CD4-positive, alpha-beta T cell treated with Interleukin-21 for 1 hour (primary cell): ENCODE measurements around the gene BANK1.
"Not testable (repeated sequence)": the region's sequence is repeated elsewhere in the genome, so short reads cannot be mapped to it uniquely, and the experiment has no call there.

Source experiments
- DNase-seq: peaks from one replicate; pipeline ENCODE4 v3.0.0-alpha.2; 2020

Gene BANK1

GRCh38 chr4:101888472-101888871, 97.9 kb downstream of the BANK1 start:
- no peak for DNase-seq

- not testable (repeated sequence) for DNase-seq
Measured at GRCh38 chr4:101905527-101905926, 115.0 kb downstream of the BANK1 start.

GRCh38 chr4:101910786-101911373, 120.3 kb downstream of the BANK1 start:
- no peak for DNase-seq

- no peak for DNase-seq
Measured at GRCh38 chr4:101911616-101912015, 121.1 kb downstream of the BANK1 start.

- no peak for DNase-seq
Measured at GRCh38 chr4:101914761-101915160, 124.2 kb downstream of the BANK1 start.

GRCh38 chr4:101919373-101919977, 128.9 kb downstream of the BANK1 start:
- DNase-seq, result no peak

GRCh38 chr4:101921370-101921769, 130.8 kb downstream of the BANK1 start:
- DNase-seq, result no peak

- DNase-seq, result no peak
Measured at GRCh38 chr4:101931619-101932018, 141.1 kb downstream of the BANK1 start.

GRCh38 chr4:101933855-101934254, 143.3 kb downstream of the BANK1 start:
- no peak for DNase-seq

GRCh38 chr4:101938836-101939235, 148.3 kb downstream of the BANK1 start:
- DNase-seq, result no peak

GRCh38 chr4:101941816-101942358, 151.4 kb downstream of the BANK1 start:
- no peak for DNase-seq

GRCh38 chr4:101942891-101943290, 152.4 kb downstream of the BANK1 start:
- DNase-seq, result no peak

GRCh38 chr4:101944649-101945048, 154.1 kb downstream of the BANK1 start:
- no peak for DNase-seq

GRCh38 chr4:101948055-101948454, 157.5 kb downstream of the BANK1 start:
- DNase-seq, result no peak

- no peak for DNase-seq
Measured at GRCh38 chr4:101948951-101949350, 158.4 kb downstream of the BANK1 start.

- DNase-seq, result no peak
Measured at GRCh38 chr4:101950258-101950979, 159.9 kb downstream of the BANK1 start.

- no peak for DNase-seq
Measured at GRCh38 chr4:101952985-101953384, 162.5 kb downstream of the BANK1 start.

GRCh38 chr4:101953949-101954348, 163.4 kb downstream of the BANK1 start:
- no peak for DNase-seq

- DNase-seq, result no peak
Measured at GRCh38 chr4:101954351-101954750, 163.8 kb downstream of the BANK1 start.

- DNase-seq, result no peak
Measured at GRCh38 chr4:101954975-101955678, 164.6 kb downstream of the BANK1 start.

- DNase-seq, result no peak
Measured at GRCh38 chr4:101956068-101956825, 165.7 kb downstream of the BANK1 start.

GRCh38 chr4:101958547-101958946, 168.0 kb downstream of the BANK1 start:
- no peak for DNase-seq

GRCh38 chr4:101960431-101960830, 169.9 kb downstream of the BANK1 start:
- DNase-seq, result no peak
